ENCODE results near the gene SEZ6.

SEZ6 gene

DNA sequence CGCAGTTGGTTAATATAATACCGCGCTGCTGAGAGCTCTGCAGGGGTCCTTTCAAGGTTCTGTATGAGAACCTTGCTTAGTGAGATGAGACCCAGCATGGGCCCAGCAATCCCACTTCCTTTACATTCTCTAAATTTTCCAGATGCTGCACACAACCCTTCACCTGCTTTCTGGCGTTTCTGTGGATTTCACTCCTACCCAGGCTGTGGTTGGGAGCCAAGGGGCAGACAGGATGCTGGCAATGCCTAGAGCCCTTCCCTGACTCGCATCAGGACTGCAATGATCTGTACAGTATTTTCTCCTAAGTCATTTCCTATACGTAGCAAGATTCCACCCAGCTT is 27.0 kb upstream of the SEZ6 start:
- DNase-seq, result no peak

DNA sequence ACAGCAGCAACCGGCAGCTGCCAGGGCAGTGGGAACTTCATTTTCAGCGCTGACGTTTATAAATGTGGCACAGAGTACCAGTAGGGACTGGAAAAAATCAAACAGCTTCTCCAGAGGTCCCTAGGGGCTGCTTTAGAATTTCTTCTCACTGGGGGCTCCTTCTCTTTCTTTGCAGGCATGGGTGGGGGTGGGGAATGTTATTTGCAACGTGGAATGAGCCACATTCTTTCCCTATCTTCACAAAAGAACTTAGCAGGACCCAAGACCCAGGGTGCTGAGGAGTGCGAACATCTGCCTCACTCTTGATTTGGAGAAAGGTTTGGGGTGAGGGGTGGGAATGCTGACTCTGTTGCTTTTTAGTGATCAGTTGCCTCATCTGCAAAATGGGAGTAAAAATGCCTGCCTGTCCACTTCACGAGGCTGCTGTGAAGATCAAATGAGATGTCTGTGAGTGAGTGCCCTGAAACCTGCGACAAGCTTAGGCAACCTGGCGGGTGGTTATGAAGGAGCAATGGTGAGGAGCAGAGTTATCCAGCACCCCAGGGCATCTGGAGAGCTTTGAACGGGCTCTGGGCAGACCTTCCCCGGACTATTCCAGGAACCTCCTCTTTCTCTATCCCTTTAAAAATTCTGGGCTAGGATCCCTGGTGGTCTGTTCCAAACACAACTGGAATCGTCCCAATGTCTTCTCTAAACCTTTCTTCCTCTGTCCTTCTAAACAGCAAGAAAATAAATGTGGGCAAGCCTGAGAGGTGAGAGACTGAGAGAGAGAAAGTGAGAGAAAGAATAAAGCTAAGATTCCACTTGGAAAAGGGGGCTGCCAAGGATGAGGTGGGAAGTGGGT is 26.4 kb upstream of the SEZ6 start:
- DNase-seq, result no peak

DNA sequence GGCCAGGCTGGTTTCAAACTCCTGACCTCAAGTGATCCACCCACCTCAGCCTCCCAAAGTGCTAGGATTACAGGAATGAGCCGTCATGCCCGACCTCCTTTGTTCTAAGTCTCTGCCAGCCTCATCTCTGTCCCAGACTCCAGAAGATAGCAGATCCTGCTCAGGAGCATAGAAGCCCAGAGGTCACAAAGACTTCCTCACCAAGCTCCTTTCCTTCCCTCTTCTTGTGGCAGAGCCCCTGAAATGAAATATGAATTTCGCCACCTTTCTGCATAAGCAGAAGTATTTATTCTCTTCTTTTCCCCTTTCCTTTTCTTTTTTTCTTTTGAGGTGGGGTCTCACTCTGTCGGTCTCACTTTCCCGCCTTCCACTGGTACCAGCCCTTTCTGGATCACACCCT is 25.7 kb upstream of the SEZ6 start:
- no peak for DNase-seq

DNA sequence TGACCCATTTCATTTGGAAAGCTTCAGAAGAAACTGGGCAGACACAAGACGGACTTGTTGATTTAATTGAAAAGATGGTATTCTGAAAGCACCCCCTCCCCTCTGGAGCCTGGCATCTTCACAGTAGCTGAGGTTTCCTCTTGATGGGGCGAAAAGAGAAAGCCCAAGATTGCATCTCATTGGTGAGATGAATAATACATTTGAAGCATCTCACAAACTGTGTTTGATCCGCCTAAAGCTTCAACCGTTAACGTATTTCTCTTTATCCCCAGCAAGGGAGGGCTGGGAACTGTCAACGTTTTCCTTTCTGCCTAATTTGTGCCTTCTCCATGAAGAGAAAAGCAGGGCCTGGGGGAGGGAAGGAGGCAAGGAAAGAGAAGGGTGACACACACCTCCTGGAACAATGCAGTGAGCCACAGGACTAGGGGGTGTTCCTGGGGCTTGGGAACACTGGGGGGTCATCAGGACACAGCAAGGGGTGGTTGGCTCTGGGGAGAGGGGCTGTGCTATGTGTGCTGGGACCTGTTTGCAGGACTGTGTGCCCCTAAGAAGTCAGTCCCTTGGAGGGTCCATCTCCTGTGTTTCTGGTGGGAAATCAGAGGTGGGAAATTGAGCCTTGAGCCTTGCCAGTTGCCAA is 18.6 kb upstream of the SEZ6 start:
- DNase-seq, result no peak

DNA sequence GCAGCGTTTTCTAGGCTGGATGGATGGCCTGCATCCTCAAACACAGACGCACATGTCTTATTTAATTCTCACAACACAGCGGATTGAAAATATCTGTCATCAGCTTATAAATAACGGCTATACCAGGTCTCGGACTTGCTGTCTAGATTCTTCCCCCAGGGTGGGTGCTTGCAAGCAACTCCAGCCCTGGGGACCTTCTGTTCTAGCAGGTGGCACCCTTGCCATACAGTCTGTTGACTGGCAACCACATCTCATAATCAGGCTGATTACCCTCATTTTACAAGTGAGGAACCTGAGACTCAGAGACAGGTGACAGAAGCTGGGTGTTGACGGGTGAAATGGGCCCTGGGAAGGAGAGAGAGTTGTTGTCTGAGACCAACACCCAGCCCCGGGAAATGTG is 16.2 kb upstream of the SEZ6 start:
- DNase-seq, result no peak

DNA sequence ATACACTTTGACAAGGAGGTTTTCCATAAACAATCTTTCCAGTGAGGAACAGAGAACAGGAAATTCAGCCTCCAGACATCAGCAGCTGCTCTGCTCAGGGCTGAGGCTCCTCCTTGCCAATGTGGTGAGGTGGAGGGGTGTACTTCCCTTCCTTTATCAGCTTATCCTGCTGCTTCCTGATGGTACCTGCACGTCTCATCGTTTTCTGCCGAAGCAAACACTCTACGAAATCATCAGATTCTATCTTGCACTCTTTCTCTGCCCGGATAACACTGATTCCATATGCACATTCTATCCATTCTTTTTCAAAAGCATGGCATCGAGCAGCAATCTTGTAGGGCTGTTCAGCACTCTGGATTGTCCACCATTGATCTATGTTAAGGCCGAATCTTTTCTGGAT is 15.4 kb upstream of the SEZ6 start:
- no peak for DNase-seq

DNA sequence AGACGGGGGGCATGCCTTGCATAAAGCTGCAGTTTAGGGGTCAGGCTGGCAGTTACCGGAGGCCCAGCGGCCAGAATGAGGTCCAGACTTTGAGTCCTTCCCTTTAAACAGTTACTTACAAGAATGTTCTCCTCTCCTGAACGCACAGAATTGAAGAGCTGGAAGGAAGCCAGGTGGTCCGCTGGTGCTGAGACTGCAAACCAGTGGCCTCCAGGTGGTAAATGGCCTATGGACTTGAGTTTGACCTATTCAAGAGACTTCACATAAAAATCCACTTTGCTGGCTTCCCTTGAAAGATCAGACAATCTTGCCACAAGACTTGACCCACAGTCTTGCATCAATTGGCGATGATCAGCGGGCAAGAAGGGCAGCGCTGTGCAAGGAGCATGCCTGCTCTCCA is 14.7 kb upstream of the SEZ6 start:
- DNase-seq, result no peak

DNA sequence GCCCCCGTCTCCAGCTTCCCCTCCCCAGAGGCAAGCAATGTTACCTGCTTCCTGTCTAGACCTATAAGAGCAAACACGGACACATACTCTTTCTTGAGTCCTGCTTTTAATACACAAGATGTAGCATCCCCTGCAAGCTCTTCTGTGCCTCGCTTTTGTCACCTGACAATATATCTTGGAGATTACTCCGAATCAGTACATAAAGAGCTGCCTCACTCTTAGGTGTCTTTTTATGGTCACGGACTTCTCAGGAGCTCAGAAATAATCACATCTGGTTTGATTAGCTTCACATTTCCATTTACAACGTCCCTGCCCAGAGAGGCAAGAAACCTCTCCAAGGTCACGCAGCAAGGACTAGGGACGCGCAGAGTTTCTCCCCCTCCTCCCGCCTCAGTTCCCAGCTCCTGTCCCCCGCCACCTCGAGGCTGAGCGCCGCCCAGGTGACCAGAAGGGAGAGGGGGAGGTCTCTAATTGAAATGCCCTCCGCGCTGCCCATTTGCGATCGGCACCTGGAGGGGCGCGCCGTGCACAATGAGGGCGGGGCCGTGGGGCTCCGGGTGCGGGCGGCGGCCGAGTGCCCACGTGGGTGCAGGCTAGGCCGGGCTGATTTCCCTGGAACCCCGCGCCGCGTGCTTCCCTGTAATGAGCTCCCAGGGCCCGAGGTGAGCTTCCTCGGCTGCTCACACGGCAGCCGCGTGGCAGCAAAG is 13.8 kb upstream of the SEZ6 start:
- DNase-seq, result no peak

DNA sequence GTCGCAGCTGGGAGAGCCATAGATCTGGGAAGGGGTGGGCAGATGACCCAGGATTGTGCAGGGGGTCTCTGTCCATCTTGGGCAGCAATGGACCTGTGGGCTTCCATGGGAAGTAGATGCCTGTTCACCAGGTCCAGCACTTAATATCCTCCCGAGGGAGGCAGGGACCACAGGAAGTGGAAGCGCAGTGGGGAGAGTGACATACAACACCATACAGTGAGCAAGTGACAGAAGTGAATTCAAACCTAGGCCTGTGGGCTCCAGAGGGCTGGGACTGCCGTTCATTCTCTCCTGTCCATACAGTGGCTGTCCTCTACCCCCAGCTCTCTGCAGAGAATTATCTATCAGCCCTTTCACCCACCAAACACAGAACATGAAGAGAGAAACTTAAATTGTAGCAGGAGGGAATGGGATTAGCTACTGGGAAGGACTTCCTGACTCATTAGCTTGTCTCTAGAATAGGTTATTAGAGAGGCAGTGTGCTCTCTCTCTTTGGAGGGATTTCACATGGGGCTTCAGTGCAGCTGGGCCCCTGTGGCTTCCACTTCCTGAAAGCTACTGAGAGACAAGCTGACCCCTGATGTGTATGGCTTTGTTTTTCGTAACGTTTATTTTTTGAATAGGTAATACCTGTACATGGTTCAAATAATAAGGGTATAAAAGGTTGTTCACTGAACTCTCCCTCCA is 13.1 kb upstream of the SEZ6 start:
- DNase-seq, result no peak

DNA sequence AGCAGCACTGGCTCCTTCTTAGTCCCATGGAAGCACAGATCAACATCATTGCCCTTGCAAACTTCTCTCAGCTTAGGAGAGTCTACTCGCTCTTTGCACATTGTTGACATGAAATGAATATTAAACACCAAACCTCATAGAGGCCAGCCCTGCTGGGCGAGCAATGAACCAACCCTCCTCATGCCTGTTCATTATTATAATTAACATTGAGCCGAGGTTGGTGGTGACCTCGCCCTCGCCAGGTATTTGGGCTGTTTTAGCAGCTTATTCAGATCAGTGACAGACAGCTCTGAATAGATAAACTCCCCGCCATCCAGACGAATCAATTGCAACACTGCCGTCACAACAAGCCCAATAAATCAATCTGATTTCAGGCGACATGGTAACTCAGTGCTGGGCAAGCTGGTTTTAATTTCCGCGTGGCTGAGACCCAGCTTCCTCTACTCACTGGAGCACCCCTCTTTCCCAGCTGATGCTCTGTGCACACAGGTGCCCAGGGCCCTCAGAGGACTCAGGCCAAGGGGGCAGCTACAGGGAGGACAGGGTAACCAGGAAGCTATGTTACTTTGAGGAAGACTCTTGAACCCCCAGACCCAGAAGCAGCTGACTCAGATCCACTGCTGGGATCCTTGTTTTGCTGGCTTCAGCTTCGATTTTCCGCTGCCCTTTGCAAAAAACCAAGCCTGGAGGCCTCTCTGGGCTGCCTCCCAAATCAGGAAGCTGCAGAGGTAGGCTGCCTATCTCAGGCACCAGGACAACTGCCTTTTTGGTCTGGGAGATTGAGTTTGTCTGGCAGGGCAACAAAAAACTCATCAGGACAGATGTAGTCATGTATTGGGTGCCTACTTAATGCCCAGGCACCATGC is 10.7 kb upstream of the SEZ6 start:
- no peak for DNase-seq

DNA sequence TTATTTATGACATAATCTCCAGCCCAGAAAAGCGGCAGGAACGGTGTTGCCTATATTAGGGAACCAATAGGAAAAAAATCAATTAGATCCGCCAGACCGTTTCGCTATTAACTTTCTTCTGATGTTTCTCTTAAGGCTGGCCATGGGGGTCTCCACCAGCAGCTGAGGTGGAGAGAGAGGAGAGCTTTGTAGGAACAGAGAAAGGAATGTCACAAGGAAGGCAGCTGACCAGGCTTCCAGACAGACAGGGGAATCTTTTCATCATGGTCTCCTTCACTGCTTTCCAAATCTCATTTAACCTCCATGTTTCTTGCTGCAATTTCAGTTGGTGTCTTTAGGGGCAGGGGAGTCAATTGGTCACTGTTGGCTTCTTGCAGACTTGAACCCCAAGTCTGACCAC is 8.9 kb upstream of the SEZ6 start:
- DNase-seq, result no peak

DNA sequence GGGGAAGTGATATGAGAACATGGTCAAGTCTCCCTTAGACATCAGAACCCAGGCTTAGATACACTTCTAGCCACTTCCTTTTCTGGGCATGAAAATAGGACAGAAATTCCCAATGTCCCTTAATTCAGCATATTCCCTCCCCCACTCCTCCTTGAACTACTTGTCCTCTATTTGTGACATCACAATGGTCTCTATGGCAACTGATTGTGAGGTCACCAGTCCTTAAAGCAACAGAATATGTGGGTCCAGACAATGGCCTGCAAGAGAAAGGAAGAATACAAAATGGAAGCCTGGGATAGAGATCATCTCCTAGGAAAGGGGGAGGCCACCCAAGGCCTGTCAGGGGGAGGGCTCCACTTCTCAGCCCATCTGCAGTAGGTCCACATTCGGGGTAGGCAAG is 6.7 kb upstream of the SEZ6 start:
- DNase-seq, result no peak

DNA sequence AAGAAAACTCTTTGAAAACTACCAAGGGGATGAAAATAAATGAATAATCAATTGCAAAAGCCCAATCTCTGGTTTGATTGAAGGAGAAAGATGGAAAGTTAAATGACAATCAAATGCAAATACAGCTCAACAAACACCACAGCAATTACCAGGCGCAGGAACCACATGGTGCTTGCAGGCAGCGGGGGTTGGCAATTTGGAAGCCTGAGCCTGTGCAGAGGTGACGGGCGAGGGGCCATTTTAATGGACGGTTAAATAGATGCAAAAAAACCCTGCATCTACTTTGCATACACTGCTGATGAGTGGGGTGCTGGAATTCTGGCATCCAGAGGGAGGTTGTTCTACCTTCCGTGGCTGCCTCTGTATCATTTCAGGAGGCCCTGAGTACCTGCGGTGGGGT is 4.8 kb upstream of the SEZ6 start:
- DNase-seq, result peak; percentile 39

DNA sequence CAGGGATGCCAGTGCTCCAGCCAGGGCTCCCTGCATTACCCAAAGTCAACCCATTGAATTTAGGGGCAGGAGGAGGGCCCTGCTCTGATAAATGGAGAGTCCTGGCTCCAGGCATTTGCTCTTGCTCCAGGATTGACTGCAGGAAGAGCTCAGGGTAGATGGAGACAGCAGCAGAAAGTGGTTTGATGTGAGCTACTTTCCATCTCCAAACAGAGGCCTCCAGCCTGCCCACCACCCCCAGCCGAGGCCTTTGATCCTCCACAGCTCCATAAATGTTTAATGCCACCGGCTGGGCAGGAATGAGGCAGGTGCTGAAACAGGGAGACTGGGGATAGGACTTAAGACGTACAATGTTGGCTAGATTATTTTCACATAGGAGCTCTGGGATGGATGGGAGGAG is 4.3 kb upstream of the SEZ6 start:
- no peak for DNase-seq

DNA sequence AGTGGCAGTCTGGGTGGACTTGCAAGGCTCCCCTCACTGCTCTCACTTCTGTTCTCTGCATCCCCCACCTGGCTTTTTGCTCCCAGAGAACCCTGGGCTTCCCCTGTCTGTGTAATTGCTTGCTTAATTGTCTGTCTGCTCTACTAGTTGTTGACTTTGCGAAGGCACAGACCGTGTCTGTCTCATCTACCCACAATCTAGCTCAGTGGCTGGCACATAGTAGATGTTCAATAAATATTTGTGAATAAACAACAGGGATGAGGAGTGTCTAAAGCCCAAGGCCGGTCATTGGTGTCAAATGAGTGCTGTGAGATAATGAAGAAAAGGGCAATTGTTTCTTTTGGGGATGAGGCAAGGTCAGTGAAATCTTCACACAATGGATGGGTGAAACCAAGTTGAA is 2.8 kb upstream of the SEZ6 start:
- no peak for DNase-seq

DNA sequence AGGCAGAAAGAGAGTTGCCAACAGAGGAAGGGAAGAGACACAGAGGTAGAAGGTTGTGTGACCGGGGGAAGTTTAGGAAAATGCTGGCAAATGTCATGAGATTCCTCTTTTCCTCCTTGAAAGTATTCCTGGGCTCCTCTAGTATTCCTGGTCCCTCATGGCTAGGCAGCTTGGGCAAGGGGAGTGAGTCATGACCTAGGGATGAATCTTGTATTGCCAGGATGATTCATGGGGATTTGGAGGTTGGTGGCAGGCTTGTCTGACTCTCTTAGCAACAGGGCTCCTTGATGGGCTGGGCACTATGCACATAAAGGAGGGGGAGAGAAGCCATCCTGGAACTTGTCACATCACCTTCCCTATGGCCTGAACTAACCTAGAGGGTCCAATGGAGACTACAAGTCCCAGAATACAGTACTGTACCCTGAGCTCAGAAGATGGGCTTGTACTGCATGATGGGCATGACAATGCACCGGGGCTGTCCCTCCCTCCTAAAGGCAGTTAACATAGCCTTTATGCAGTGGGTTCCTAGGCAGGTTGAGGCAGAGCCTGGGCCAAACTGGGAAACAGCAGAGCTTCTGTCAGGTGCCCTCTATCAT is 2.1 kb upstream of the SEZ6 start:
- DNase-seq, result no peak

DNA sequence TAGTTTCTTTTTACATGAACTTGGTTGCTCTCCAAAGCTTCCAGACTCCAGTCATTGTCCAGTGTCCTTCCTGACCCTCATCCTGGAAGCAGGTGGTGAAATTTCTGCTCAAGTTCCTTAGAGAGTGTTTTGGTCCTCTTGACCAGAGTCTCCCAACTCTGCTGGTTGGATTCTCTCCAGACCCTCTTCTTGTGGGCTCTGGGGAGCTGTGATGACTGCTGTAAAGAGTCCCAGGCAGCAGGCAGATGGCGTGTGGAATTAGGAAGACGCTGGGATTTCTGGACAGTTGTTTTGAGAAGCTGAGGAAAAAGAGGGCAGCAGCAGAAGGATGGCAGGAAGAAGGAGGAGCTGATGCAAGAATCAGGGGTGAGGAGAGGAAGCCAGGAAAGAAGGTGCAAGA is 1.6 kb upstream of the SEZ6 start:
- DNase-seq, result no peak

DNA sequence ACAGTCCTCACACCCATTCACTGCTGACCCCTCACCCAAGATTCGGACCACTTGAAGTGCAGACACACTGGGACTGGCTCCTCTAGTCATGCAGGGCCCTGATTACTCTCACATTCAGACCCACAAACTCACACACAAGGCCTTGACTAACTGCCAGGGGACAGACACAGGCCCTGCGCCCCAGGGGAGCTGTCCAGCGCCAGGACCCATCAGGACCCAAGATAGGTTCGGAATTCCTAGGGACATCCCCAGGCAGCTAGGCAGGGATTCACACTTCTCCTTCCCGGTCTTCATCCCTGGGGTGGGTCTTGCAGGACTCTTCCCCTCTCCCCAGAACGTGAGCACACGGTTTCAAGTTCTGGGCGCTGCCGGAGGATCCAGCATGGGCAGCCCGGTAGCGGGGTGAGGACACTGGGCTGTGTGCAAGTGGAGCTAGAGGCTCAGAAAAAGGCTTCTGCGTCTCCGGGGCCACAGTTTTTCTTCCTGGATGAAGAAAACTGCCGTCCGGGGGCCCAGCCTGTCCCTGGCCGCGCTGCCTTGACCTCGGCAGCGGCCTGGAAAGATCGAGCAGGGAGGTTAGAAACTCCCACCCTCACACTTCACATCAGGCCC is 1.6 kb downstream of the SEZ6 start:
- DNase-seq, result no peak

DNA sequence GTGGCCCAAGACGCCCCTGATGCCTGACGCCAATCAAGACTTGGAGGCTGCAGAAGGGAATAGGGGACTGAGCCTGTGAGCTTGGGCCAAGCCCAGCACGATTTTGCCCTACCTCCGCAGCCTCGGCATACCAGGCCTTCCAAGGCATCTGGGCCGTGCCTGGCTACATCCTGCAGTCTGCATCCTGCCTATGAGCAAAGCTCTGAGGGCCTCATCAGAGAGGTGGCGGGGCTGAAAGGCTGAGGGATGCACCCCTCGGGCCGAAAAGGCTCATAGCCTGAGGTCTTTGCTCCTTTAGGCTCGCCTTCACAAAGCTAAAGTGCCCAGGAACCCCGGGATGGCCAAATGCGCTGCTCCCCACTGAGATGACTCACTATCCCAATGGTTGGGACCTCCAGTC is 2.5 kb downstream of the SEZ6 start:
- DNase-seq, result no peak

DNA sequence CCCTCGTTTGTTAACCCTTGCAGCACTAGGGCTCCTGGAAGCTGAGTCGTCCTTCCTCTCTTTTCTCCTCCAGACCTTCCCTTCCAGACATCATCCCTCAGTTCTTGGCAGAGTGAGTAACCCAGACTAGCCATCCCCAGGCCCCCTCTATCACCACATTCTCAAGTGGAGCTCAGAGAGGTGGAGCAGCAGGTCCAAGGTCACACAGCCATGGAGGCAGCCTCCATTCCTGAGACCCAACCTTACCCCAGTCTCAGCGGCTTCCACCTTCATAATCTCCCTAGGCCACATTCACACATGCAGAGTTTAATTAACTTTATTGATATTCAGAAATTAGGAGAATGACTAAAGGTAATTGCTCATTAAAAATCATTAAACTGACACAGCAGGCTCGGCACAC is 3.0 kb downstream of the SEZ6 start:
- no peak for DNase-seq

DNA sequence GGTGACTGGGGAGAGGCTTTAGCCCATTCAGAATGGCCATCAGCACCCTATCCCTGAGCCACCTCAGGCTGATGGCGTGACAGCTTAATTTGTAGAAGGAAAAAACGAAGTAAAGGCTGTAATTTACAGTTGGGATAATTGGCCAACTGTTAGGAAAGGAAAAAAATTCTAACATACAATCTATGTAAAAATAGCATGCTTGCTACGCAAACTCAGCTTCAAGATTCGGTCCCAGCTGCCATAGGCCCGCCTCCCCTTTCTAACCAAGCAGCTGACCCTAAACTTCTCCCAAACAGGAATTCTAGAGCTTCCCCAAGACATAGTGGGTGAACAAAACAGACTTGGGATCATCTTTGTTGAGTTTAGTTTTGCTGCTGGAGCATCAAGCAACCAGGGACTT is 4.9 kb downstream of the SEZ6 start:
- no peak for DNase-seq

DNA sequence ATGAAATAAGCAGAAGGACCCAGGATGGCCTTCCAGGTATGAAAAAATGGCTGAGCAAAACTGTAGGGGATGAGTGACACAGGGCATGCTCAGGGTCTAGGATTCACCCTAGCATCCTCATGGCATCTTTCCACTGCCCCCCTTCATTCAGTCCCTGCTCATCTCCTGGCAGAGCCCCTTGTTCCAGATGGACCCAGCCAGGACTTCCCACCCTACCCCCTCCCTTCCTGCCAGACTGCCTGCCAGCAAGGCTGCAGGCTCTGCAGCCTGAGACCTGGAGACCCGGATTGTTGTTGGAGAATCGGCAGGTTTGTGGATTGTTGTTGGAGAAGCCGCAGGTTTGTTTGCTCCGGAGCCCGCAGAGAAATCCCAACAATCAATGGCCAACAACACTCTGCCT is 6.6 kb downstream of the SEZ6 start:
- DNase-seq, result no peak

Measured in NCI-H1417 treated with DMSO at 0.1 percent for 48 hours (cell line).